GM12801 (cell line): Measurements from ENCODE around the gene KRT71.

ENCODE experiments used
- CTCF ChIP-seq: IDR thresholded peaks from one replicate; pipeline ENCODE4 v1.5.1; 2011; ENCODE audit warnings: control low read depth; ENCODE audit not compliant: insufficient read length; ENCODE audit errors: extremely low read depth

KRT71 gene

DNA sequence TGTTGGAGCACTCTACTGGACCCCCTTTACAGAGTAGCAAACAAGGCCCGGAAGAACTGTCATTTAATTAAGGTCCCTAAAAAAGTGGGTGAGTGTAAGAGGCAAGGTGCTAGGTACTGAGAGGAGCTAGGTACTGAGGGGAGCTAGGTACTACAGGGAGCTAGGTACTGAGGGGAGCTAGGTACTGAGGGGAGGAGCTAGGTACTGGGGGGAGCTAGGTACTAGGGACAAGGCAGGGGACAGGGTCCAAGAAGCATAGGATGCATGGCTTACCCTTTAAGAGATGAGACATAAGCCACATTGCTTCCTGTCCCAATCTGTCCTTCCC, 37.7 kb downstream of the KRT71 start:
- TF ChIP-seq CTCF: no peak

DNA sequence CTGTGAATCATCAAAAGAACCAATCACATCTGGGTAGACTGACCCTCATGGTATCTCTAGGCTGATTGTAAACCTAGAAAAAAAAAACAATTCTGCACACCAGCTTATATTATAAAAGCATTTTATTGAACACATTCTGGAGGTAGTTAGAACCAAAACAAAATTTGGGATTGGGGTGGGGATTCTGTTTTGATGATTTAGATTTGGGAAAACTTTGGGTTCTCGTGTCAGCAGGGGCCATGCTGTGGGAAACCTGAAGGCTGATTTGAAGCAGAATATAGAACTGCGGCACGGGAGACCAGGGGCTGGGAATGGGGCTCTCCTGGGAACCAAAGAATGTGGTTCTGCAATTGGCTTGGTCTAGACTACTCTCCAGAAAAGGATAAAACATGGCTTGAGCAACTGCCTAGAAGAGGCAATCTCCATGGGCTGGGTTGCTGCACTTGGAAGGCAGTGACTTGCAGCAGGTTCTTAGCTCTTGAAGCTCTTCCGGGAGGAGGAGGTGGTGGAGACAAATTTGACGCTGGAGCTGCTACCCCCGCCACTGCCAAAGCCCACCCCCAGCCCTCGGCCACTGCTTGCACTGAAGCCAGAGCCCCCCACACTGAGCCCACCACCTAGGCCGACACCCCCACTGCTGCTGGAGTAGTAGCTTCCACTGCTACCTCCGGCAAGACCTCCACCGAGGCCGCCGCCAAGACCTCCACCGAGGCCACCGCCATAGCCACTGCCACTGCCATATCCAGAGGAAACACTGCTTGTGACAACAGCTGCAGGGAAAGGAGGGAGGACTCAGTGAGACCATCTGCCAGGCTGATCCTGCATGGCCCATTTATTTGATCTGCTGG, 38.2 kb downstream of the KRT71 start:
- no peak for TF ChIP-seq CTCF

DNA sequence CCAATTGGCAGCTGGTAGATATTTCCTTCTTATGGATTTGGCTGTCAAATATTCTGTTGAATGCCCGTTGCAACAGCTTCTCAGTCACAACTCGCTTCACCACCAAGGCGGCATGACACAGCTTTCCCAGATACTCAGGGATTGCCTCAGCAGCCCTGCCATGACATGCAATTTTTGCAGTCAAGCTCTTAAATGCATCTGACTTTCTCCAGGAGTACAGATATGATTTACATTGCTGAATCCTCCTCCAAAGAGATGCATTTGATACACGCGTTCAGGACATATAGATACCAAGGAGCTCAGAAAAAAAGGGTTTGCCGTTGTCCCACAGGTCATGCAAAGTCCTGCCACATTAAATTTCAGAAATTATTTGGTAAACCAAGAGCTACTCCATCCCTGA, 39.2 kb downstream of the KRT71 start:
- no peak for TF ChIP-seq CTCF

GRCh38 chr12:52508211-52508610, 44.7 kb downstream of the KRT71 start:
- TF ChIP-seq CTCF: no peak

- no peak for TF ChIP-seq CTCF
Measured at GRCh38 chr12:52506858-52507715, 45.9 kb downstream of the KRT71 start.

DNA sequence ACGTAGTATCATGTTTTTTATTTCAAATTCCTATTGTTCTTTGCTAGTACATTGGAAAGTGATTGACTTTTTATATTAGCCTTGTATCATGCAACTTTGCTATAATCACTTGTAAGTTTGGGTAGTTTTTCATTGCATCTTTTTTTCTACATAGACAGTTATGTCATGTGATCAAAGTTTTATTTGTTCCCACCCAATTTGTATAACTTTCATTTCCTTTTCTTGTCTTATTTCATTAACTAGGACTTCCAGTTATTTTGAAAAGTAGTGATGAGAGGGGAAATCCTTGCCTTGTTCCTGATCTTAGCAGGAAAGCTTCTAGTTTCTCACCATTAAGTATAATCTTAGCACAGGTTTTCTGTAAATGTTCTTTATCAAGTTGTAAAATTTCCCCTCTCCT, 50.1 kb downstream of the KRT71 start:
- TF ChIP-seq CTCF: no peak

DNA sequence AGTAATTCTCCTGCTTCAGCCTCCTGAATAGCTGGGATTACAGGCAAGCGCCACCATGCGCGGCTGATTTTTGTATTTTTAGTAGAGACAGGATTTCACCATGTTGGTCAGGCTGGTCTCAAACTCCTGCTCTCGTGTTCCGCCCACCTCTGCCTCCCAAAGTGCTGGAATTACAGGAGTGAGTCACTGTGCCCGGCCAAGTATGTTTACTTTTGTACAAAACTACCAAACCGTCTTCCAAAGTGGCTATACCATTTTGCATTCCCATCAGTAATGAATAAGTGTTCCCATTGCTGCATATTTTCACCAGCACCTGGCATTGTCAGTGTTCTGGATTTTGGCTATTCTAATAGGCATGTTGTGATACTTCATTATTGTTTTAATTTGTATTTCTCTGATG, 51.5 kb downstream of the KRT71 start:
- no peak for TF ChIP-seq CTCF
